GM18858 (cell line): ENCODE results near the gene SCAANT1.

Source experiments
- ATAC-seq: cut with Tn5 transposase; IDR thresholded peaks from one replicate; pipeline ENCODE4 v1.9.1; 2021; ENCODE audit not compliant: unreplicated experiment

Gene SCAANT1

GRCh38 chr3:63911873-63912767, at the start of gene SCAANT1:
SCAANT1 (minus strand) TSS chr3:63912383.
- ATAC-seq, result peak; percentile 69

- peak; percentile 87 for ATAC-seq
These were observed 49.7 kb upstream of the SCAANT1 start for GRCh38 chr3:63961891-63962290.

- ATAC-seq, result no peak
These were observed 48.0 kb upstream of the SCAANT1 start for GRCh38 chr3:63960048-63960711.

- ATAC-seq, result no peak
These were observed 47.0 kb upstream of the SCAANT1 start for GRCh38 chr3:63959146-63959545.

GRCh38 chr3:63955830-63956545, 43.8 kb upstream of the SCAANT1 start:
- no peak for ATAC-seq

- ATAC-seq, result no peak
These were observed 43.0 kb upstream of the SCAANT1 start for GRCh38 chr3:63955036-63955650.

GRCh38 chr3:63954182-63954581, 42.0 kb upstream of the SCAANT1 start:
- no peak for ATAC-seq

- ATAC-seq, result no peak
These were observed 40.0 kb upstream of the SCAANT1 start for GRCh38 chr3:63952248-63952594.

GRCh38 chr3:63951492-63952247, 39.5 kb upstream of the SCAANT1 start:
- ATAC-seq, result peak; percentile 55

GRCh38 chr3:63950698-63951097, 38.5 kb upstream of the SCAANT1 start:
- ATAC-seq, result no peak

- no peak for ATAC-seq
These were observed 36.8 kb upstream of the SCAANT1 start for GRCh38 chr3:63949005-63949404.

GRCh38 chr3:63947594-63947993, 35.4 kb upstream of the SCAANT1 start:
- ATAC-seq, result no peak

GRCh38 chr3:63946753-63947152, 34.6 kb upstream of the SCAANT1 start:
- no peak for ATAC-seq

GRCh38 chr3:63945558-63946096, 33.4 kb upstream of the SCAANT1 start:
- no peak for ATAC-seq

- ATAC-seq, result no peak
These were observed 31.5 kb upstream of the SCAANT1 start for GRCh38 chr3:63943678-63944077.

- ATAC-seq, result no peak
These were observed 30.3 kb upstream of the SCAANT1 start for GRCh38 chr3:63942528-63942927.

- ATAC-seq, result no peak
These were observed 28.2 kb upstream of the SCAANT1 start for GRCh38 chr3:63940389-63940757.

GRCh38 chr3:63937661-63938651, 25.8 kb upstream of the SCAANT1 start:
- peak; percentile 45 for ATAC-seq

- no peak for ATAC-seq
These were observed 24.7 kb upstream of the SCAANT1 start for GRCh38 chr3:63936925-63937324.
